Inflammatory macrophage treated with lipopolysaccharide for 1 hour (primary cell): ENCODE measurements around the gene ZNF681.
A peak's percentile ranks its signal among the peaks of the same experiment; 100 is the strongest.
"Not testable (repeated sequence)": the region's sequence is repeated elsewhere in the genome, so short reads cannot be mapped to it uniquely, and the experiment has no call there.

Source experiments
- DNase-seq, 2 donors: peaks; one replicate each; pipeline ENCODE4 v3.0.0-alpha.2; 2020 to 2022

Gene ZNF681

GRCh38 chr19:23758187-23759074 lies at the start of gene ZNF681:
TSS of gene ZNF681 (minus strand) at chr19:23758891. CDS start at chr19:23758749, 142 bp downstream.
- peak; percentile 57 to 75 for DNase-seq

- DNase-seq, result no peak
Measured at GRCh38 chr19:23804676-23805075, 46.0 kb upstream of the ZNF681 start.

- DNase-seq, result no peak
Measured at GRCh38 chr19:23802290-23802689, 43.6 kb upstream of the ZNF681 start.

- no peak for DNase-seq
Measured at GRCh38 chr19:23801803-23802202, 43.1 kb upstream of the ZNF681 start.

- DNase-seq, result no peak
Measured at GRCh38 chr19:23800868-23801267, 42.2 kb upstream of the ZNF681 start.

- no peak for DNase-seq
Measured at GRCh38 chr19:23800271-23800670, 41.6 kb upstream of the ZNF681 start.

GRCh38 chr19:23799321-23799720 lies 40.6 kb upstream of the ZNF681 start:
- no peak for DNase-seq

GRCh38 chr19:23795462-23795861 lies 36.8 kb upstream of the ZNF681 start:
- no peak for DNase-seq

GRCh38 chr19:23792784-23793183 lies 34.1 kb upstream of the ZNF681 start:
- DNase-seq, result no peak

- no peak for DNase-seq
Measured at GRCh38 chr19:23790641-23791488, 32.2 kb upstream of the ZNF681 start.

GRCh38 chr19:23789246-23789645 lies 30.6 kb upstream of the ZNF681 start:
- no peak for DNase-seq

GRCh38 chr19:23788411-23788810 lies 29.7 kb upstream of the ZNF681 start:
- DNase-seq, result no peak

- DNase-seq, result peak; percentile 6 to 9
Measured at GRCh38 chr19:23787106-23787505, 28.4 kb upstream of the ZNF681 start.

GRCh38 chr19:23785982-23786381 lies 27.3 kb upstream of the ZNF681 start:
- DNase-seq, result no peak

- DNase-seq, result no peak
Measured at GRCh38 chr19:23784274-23784673, 25.6 kb upstream of the ZNF681 start.

GRCh38 chr19:23783636-23784035 lies 24.9 kb upstream of the ZNF681 start:
- DNase-seq, result no peak

- DNase-seq, result no peak
Measured at GRCh38 chr19:23779645-23780044, 21.0 kb upstream of the ZNF681 start.

- DNase-seq, result no peak
Measured at GRCh38 chr19:23778566-23778965, 19.9 kb upstream of the ZNF681 start.

GRCh38 chr19:23778036-23778435 lies 19.3 kb upstream of the ZNF681 start:
- not testable (repeated sequence) for DNase-seq

- DNase-seq, result no peak
Measured at GRCh38 chr19:23777216-23777615, 18.5 kb upstream of the ZNF681 start.

- no peak for DNase-seq
Measured at GRCh38 chr19:23776507-23777205, 18.0 kb upstream of the ZNF681 start.

- peak; percentile 5 to 32 for DNase-seq
Measured at GRCh38 chr19:23774524-23774971, 15.9 kb upstream of the ZNF681 start.

GRCh38 chr19:23774106-23774505 lies 15.4 kb upstream of the ZNF681 start:
- no peak for DNase-seq
